Activated B cell treated with CpG ODN at 0.5 μM for 24 hours (primary cell): Measurements from ENCODE around the gene MAPK14. TPM values are rescaled to one million over a fixed set of nuclear protein-coding genes. Genes with fewer than 3 reads are reported as not detected.
"Not testable (repeated sequence)": the region's sequence is repeated elsewhere in the genome, so short reads cannot be mapped to it uniquely, and the experiment has no call there.

Experiments
- ATAC-seq: fragments of 200-7000 bp; cut with Tn5 transposase; one replicate; pipeline ENCODE4 v1.10.0; 2021; ENCODE audit warnings: low read depth, mild to moderate bottlenecking, moderate library complexity
- CTCF ChIA-PET: fragments of 350-600 bp; sonication (Branson Sonifier 250); formaldehyde crosslinking; loops from one replicate; lab custom pipeline; 2021; ENCODE audit warnings: antibody characterized with exemption; lab: Charles Lee
- POLR2A ChIA-PET: fragments of 350-600 bp; sonication (Branson Sonifier 250); formaldehyde crosslinking; loops from one replicate; lab custom pipeline; 2021; ENCODE audit warnings: antibody characterized with exemption; lab: Charles Lee
- DNase-seq: peaks from one replicate; pipeline ENCODE4 v3.0.0; 2022
- H3K27ac Mint-ChIP-seq: one replicate; pipeline ENCODE4 v1.8.0; 2020; ENCODE audit warnings: mixed read lengths
- H3K27me3 Mint-ChIP-seq: one replicate; pipeline ENCODE4 v1.8.0; 2021; ENCODE audit warnings: mixed read lengths
- H3K36me3 Mint-ChIP-seq: one replicate; pipeline ENCODE4 v1.8.0; 2021; ENCODE audit warnings: low read depth, mixed read lengths
- H3K4me1 Mint-ChIP-seq: one replicate; pipeline ENCODE4 v1.8.0; 2021; ENCODE audit warnings: mixed read lengths
- H3K4me3 Mint-ChIP-seq: one replicate; pipeline ENCODE4 v1.8.0; 2020; ENCODE audit warnings: mild to moderate bottlenecking, mixed read lengths
- H3K9me3 Mint-ChIP-seq: one replicate; pipeline ENCODE4 v1.8.0; 2020; ENCODE audit warnings: mixed read lengths
- CTCF ChIP-seq: fragments of 200-600 bp; IDR thresholded peaks from one replicate; pipeline ENCODE4 v1.8.0; 2022; ENCODE audit warnings: antibody characterized with exemption, mild to moderate bottlenecking
- intact Hi-C: fragments of 100-400 bp; cut with micrococcal nuclease; formaldehyde crosslinking; loops from one replicate; pipeline ENCODE4 v1.15.1; 2024
- total RNA-seq: library from RNA; stranded (reverse); gene quantifications from 2 replicates; pipeline ENCODE4 v1.2.3, GENCODE V29; 2022

Gene MAPK14
- total RNA-seq, 1 donor from 2014 or later = 45.4 TPM

- ChIA-PET CTCF (no interaction called here), POLR2A (no interaction called here)
- no peak for ATAC-seq
- Mint-ChIP-seq H3K4me3 (no peak overlapping the region), H3K27ac (no peak overlapping the region), H3K36me3 (peaks cover 5% of the 10 kb centered on the region), H3K27me3 (no peaks in the 10 kb centered on the region), H3K4me1 (peaks cover 55% of the 10 kb centered on the region), H3K9me3 (no peaks in the 10 kb centered on the region)
- no peak for TF ChIP-seq CTCF
- no peak for DNase-seq
- intact Hi-C loops = no loop called here
Measured at GRCh38 chr6:36128073-36128472, 100.5 kb downstream of the MAPK14 start.

GRCh38 chr6:36128793-36129192, 101.2 kb downstream of the MAPK14 start:
- Mint-ChIP-seq H3K27ac (no peak overlapping the region), H3K27me3 (no peaks in the 10 kb centered on the region), H3K9me3 (no peaks in the 10 kb centered on the region), H3K4me1 (peaks cover 51% of the 10 kb centered on the region), H3K4me3 (no peak overlapping the region), H3K36me3 (peaks cover 12% of the 10 kb centered on the region)
- intact Hi-C loops = no loop called here
- ChIA-PET POLR2A (interaction anchor here (3.3 kb wide), 1 partner anchor 8 kb away, joined by 46 read pairs; no protein-coding TSS in a partner anchor), CTCF (interaction anchor here (1.4 kb wide), 1 partner anchor 7 kb away, joined by 5 read pairs; no protein-coding TSS in a partner anchor)
- DNase-seq = no peak
- no peak for ATAC-seq
- no peak for TF ChIP-seq CTCF

- Mint-ChIP-seq H3K4me1 (peaks cover 46% of the 10 kb centered on the region), H3K4me3 (peak overlapping the region; percentile 24), H3K36me3 (peaks cover 14% of the 10 kb centered on the region)
- H3K9me3 Mint-ChIP-seq, ATAC-seq, H3K27ac Mint-ChIP-seq, H3K27me3 Mint-ChIP-seq, DNase-seq, intact Hi-C loops: not testable (repeated sequence)
- ChIA-PET CTCF (interaction anchor here (1.4 to 2.8 kb wide), 2 partner anchors 8 to 34 kb away, joined by 5 to 17 read pairs; no protein-coding TSS in a partner anchor), POLR2A (interaction anchor here (0.6 to 3.3 kb wide), 5 partner anchors 8 to 101 kb away, joined by 3 to 46 read pairs (median 13); partner anchors contain the start of genes BRPF3 and MAPK14)
Measured at GRCh38 chr6:36129334-36129733, 101.7 kb downstream of the MAPK14 start.

- no peaks in the 10 kb centered on the region for H3K9me3 Mint-ChIP-seq
- TF ChIP-seq CTCF = no peak
- peaks cover 17% of the 10 kb centered on the region for H3K36me3 Mint-ChIP-seq
- CTCF ChIA-PET = interaction anchor here (1.1 to 2.8 kb wide), 4 partner anchors 9 to 54 kb away, joined by 3 to 17 read pairs (median 4); no protein-coding TSS in a partner anchor
- DNase-seq (peak; percentile 50), ATAC-seq (peak; percentile 58)
- intact Hi-C loops = loop anchor here (2.0 kb wide), 3 partner anchors 13 to 67 kb away; partner anchors contain the start of gene BRPF3
- no peaks in the 10 kb centered on the region for H3K27me3 Mint-ChIP-seq
- POLR2A ChIA-PET = interaction anchor here (0.5 to 3.3 kb wide), 6 partner anchors 9 to 309 kb away, joined by 3 to 46 read pairs (median 8); partner anchors contain the start of genes BRPF3 and MAPK14
- H3K4me3 Mint-ChIP-seq = peak within 1 kb of the TSS; percentile 86
- peak within 1 kb of the TSS; percentile 85 for H3K27ac Mint-ChIP-seq
- peaks cover 40% of the 10 kb centered on the region for H3K4me1 Mint-ChIP-seq
Measured at GRCh38 chr6:36129941-36130666, 102.5 kb downstream of the MAPK14 start, which contains the start of gene MAPK13. Gene MAPK13, plus strand, starts transcription at chr6:36130513. Its CDS starts 70 bp downstream, at chr6:36130583.

GRCh38 chr6:36130667-36131510, 103.3 kb downstream of the MAPK14 start:
- ATAC-seq (peak; percentile 38), DNase-seq (no peak)
- no peaks in the 10 kb centered on the region for H3K9me3 Mint-ChIP-seq
- H3K4me3 Mint-ChIP-seq = peak overlapping the region; percentile 86
- intact Hi-C loops = loop anchor here (1.0 to 2.0 kb wide), 4 partner anchors 8 to 66 kb away; partner anchors contain the start of gene BRPF3
- H3K36me3 Mint-ChIP-seq = peaks cover 25% of the 10 kb centered on the region
- CTCF ChIA-PET = interaction anchor here (0.8 to 2.8 kb wide), 6 partner anchors 8 to 64 kb away, joined by 3 to 17 read pairs (median 5); no protein-coding TSS in a partner anchor
- H3K4me1 Mint-ChIP-seq = peaks cover 47% of the 10 kb centered on the region
- TF ChIP-seq CTCF = no peak
- peak overlapping the region; percentile 80 for H3K27ac Mint-ChIP-seq
- no peaks in the 10 kb centered on the region for H3K27me3 Mint-ChIP-seq
- POLR2A ChIA-PET = interaction anchor here (0.6 to 3.3 kb wide), 9 partner anchors 10 to 1067 kb away, joined by 3 to 46 read pairs (median 4); partner anchors contain the start of genes BRPF3 and MAPK14
